Esophagus muscularis mucosa (tissue), 4 donors: ENCODE data around the gene KRT15.

Experiments used
- EP300 ChIP-seq: sonication (generic); formaldehyde crosslinking; IDR thresholded peaks from one replicate; pipeline ENCODE4 v1.6.1; 2017; ENCODE audit warnings: antibody characterized with exemption
- POLR2A ChIP-seq: fragments of 450-650 bp; IDR thresholded peaks from one replicate; pipeline ENCODE4 v1.6.1; 2017; ENCODE audit warnings: antibody characterized with exemption, moderate library complexity, mild to moderate bottlenecking, low read depth
- POLR2AphosphoS5 ChIP-seq, 2 donors: sonication (generic); formaldehyde crosslinking; IDR thresholded peaks; one replicate each; pipeline ENCODE4 v1.6.1; 2017; ENCODE audit warnings: antibody characterized with exemption in 2 of 2
- TF ChIP-seq, protein P1 (sequence below), 3 experiments: fragments of 200-600 bp in 2 of 3; fragments of 450-650 bp in 1 of 3; sonication (generic) in 2 of 3; IDR thresholded peaks; one replicate each; pipeline ENCODE4 v1.5.1; 2017 to 2019; ENCODE audit warnings: antibody characterized with exemption in 3 of 3, mild to moderate bottlenecking in 2 of 3, moderate library complexity in 1 of 3

DNA sequence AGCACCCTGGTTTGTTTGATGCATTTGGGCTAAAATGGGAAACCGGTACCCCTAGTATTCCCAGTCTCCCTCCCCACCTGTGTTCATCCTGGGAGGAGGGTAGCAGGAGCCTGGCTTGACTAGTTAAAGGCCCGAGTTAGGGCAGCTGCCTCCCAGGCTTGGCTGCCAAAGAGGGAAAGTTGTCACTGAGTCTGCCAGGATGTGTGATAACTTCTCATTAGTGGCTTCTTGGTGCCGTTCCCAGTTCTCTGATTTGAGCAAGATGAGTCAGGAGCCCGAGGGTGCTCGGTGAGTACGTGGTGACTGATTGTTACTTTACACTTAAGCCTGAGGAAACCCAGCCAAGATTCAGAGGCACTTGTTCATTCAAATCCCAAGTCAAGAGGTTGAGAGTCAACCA lies 54.0 kb downstream of the KRT15 start:
- TF ChIP-seq, protein P1, sequence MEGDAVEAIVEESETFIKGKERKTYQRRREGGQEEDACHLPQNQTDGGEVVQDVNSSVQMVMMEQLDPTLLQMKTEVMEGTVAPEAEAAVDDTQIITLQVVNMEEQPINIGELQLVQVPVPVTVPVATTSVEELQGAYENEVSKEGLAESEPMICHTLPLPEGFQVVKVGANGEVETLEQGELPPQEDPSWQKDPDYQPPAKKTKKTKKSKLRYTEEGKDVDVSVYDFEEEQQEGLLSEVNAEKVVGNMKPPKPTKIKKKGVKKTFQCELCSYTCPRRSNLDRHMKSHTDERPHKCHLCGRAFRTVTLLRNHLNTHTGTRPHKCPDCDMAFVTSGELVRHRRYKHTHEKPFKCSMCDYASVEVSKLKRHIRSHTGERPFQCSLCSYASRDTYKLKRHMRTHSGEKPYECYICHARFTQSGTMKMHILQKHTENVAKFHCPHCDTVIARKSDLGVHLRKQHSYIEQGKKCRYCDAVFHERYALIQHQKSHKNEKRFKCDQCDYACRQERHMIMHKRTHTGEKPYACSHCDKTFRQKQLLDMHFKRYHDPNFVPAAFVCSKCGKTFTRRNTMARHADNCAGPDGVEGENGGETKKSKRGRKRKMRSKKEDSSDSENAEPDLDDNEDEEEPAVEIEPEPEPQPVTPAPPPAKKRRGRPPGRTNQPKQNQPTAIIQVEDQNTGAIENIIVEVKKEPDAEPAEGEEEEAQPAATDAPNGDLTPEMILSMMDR (IDR thresholded peaks at IDR 0.05): no peak
- no peak for TF ChIP-seq POLR2A
- peak; percentile 65 to 85 for TF ChIP-seq POLR2AphosphoS5 (IDR thresholded peaks at IDR 0.05)
- TF ChIP-seq EP300: no peak
